Mesenchymal stem cell (in vitro differentiated cells and primary cell): ENCODE results near the gene DDC.
A peak's percentile ranks its signal among the peaks of the same experiment; 100 is the strongest.

Source experiments
- DNase-seq: peaks from one replicate; pipeline ENCODE4 v3.0.0-alpha.2; 2013
- H2AFZ ChIP-seq: one replicate; pipeline ENCODE4 v1.6.1; 2013; ENCODE audit warnings: low read depth, mild to moderate bottlenecking, control low read depth, inconsistent platforms, low read length, moderate library complexity
- H2AK5ac ChIP-seq: 2 replicates; pipeline ENCODE4 v1.6.1; 2013; ENCODE audit warnings: low read length, moderate library complexity, mild to moderate bottlenecking, inconsistent platforms; ENCODE audit not compliant: severe bottlenecking
- H2BK120ac ChIP-seq: one replicate; pipeline ENCODE4 v1.6.1; 2013; ENCODE audit warnings: low read depth, mild to moderate bottlenecking, inconsistent platforms, low read length, moderate library complexity
- H2BK12ac ChIP-seq, 2 experiments: one replicate each; pipeline ENCODE4 v1.6.1; 2013; ENCODE audit warnings: inconsistent platforms in 2 of 2, low read length in 2 of 2, mild to moderate bottlenecking in 2 of 2, moderate library complexity in 2 of 2, control low read depth in 1 of 2
- H2BK15ac ChIP-seq: one replicate; pipeline ENCODE4 v1.6.1; 2013; ENCODE audit warnings: mild to moderate bottlenecking, low read depth, inconsistent platforms; ENCODE audit not compliant: poor library complexity, severe bottlenecking
- H2BK5ac ChIP-seq: 2 replicates; pipeline ENCODE4 v1.6.1; 2013; ENCODE audit warnings: low read depth, mild to moderate bottlenecking, low read length, control low read depth, inconsistent platforms; ENCODE audit not compliant: poor library complexity, severe bottlenecking
- H3K14ac ChIP-seq, 2 experiments: one replicate each; pipeline ENCODE4 v1.6.1; 2013; ENCODE audit warnings: inconsistent platforms in 2 of 2, low read length in 2 of 2, control low read depth in 1 of 2, mild to moderate bottlenecking in 1 of 2, moderate library complexity in 1 of 2
- H3K18ac ChIP-seq, 2 experiments: one replicate each; pipeline ENCODE4 v1.6.1; 2013; ENCODE audit warnings: inconsistent platforms in 2 of 2, low read length in 2 of 2, control low read depth in 1 of 2, low read depth in 1 of 2, mild to moderate bottlenecking in 1 of 2
- H3K23ac ChIP-seq, 2 experiments: one replicate each; pipeline ENCODE4 v1.6.1; 2013; ENCODE audit warnings: inconsistent platforms in 2 of 2, low read length in 2 of 2, mild to moderate bottlenecking in 2 of 2, moderate library complexity in 2 of 2, control low read depth in 1 of 2
- H3K27ac ChIP-seq: 2 replicates; pipeline ENCODE4 v1.5.1; 2013; ENCODE audit warnings: mild to moderate bottlenecking, moderate library complexity, low read length, control low read depth, inconsistent platforms; ENCODE audit not compliant: poor library complexity, severe bottlenecking
- H3K27me3 ChIP-seq, 2 experiments: 2 replicates each; pipeline versions ENCODE4 v1.6.1 to v1.7.0; 2013; ENCODE audit warnings: low read length in 2 of 2, mild to moderate bottlenecking in 2 of 2, moderate library complexity in 2 of 2, control low read depth in 1 of 2, inconsistent platforms in 1 of 2; ENCODE audit not compliant: control insufficient read depth in 1 of 2, insufficient read depth in 1 of 2
- H3K36me3 ChIP-seq, 2 experiments: 2 replicates each; pipeline versions ENCODE4 v1.6.1 to v1.7.0; 2013; ENCODE audit warnings: low read length in 2 of 2, control low read depth in 1 of 2, inconsistent platforms in 1 of 2, low read depth in 1 of 2, mild to moderate bottlenecking in 1 of 2; ENCODE audit not compliant: insufficient read depth in 2 of 2, control insufficient read depth in 1 of 2
- H3K4ac ChIP-seq, 2 experiments: one replicate each; pipeline ENCODE4 v1.6.1; 2013; ENCODE audit warnings: inconsistent platforms in 2 of 2, low read length in 2 of 2, mild to moderate bottlenecking in 2 of 2, moderate library complexity in 2 of 2, control low read depth in 1 of 2, low read depth in 1 of 2
- H3K4me1 ChIP-seq: 2 replicates; pipeline ENCODE4 v1.6.1; 2013; ENCODE audit warnings: low read depth, low read length, control low read depth; ENCODE audit not compliant: control insufficient read depth, insufficient read depth
- H3K4me2 ChIP-seq: 2 replicates; pipeline ENCODE4 v1.6.1; 2013; ENCODE audit warnings: low read length, mild to moderate bottlenecking, inconsistent platforms; ENCODE audit not compliant: poor library complexity, severe bottlenecking
- H3K4me3 ChIP-seq, 2 experiments: 2 replicates each; pipeline versions ENCODE4 v1.5.1 to v1.7.0; 2013; ENCODE audit warnings: low read length in 2 of 2, mild to moderate bottlenecking in 2 of 2, control low read depth in 1 of 2, low read depth in 1 of 2; ENCODE audit not compliant: insufficient read depth in 1 of 2
- H3K79me1 ChIP-seq: replicated peaks from 2 replicates; pipeline ENCODE4 v1.6.1; 2013; ENCODE audit warnings: mild to moderate bottlenecking, control low read depth, low read length, inconsistent platforms; ENCODE audit not compliant: poor library complexity, severe bottlenecking
- H3K9ac ChIP-seq: 2 replicates; pipeline ENCODE4 v1.7.0; 2013; ENCODE audit warnings: mild to moderate bottlenecking, low read length, moderate library complexity
- H3K9me3 ChIP-seq: 2 replicates; pipeline ENCODE4 v1.7.0; 2013; ENCODE audit warnings: mild to moderate bottlenecking, low read length; ENCODE audit not compliant: control insufficient read depth
- H4K8ac ChIP-seq: one replicate; pipeline ENCODE4 v1.6.1; 2013; ENCODE audit warnings: inconsistent platforms, mild to moderate bottlenecking, low read length, moderate library complexity
- H4K91ac ChIP-seq: one replicate; pipeline ENCODE4 v1.6.1; 2013; ENCODE audit warnings: mild to moderate bottlenecking, low read length, inconsistent platforms
- WGBS: methylation state at CpG from one replicate; pipeline ENCODE4 v1.1.7; 2013; ENCODE audit warnings: mixed read lengths; 5-methylcytosine and 5-hydroxymethylcytosine counted together

The DDC gene

DNA sequence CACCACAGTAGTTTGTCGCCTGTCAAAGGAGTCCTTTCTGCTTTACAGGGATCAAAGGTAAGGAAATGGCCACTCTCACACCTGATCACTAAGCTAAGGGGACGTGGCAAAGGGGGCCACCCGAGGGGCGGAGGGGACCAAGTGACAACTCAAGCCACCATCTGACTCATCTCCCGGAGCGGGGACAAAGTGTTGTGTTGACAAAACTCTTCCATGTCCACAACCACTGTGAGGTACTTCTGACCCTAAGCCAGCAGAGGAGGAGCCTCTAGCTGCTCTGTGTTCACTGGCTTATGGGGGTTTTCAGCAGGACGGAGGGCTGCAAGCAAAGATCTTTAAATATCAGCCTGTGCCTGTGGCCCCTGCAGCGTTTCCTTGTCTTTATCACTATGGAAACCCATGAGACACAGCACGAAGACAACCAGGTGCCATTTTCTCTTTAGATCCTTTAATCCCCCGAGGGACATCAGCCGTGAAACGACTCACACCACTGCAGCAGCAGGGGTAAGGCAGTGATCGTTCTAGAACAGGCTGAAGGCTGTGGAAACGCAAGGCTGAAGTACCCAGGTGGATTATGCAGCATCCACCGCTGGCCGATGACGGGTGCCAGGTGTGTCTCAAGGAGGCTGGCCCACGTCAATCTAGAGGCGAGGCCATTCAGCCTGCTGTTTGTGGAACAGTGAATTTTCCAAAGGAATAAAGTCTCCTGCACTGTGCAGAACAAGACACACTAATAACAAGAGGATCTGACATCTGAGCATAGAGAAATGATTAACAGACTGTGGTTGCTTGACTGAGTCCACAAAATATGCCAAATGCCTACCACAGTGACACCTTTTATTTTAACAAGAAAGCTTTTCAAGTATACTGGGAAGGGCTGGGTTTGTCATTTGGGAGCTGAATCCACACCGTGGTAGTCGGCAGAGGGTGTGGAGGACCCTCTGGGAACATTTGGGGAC, 26.6 kb upstream of the DDC start:
- no peak overlapping the region for H2AFZ ChIP-seq
- peaks cover 15 to 43% of the 10 kb centered on the region in 2 experiments for H3K36me3 ChIP-seq
- H3K79me1 ChIP-seq: peaks cover 4% of the 10 kb centered on the region
- no peak overlapping the region for H4K91ac ChIP-seq
- H3K9ac ChIP-seq: no peak overlapping the region
- no peak overlapping the region for H3K18ac ChIP-seq
- H3K23ac ChIP-seq: no peak overlapping the region
- no peak for DNase-seq
- no peaks in the 10 kb centered on the region for H3K27me3 ChIP-seq
- peak overlapping the region; percentile 74 for H3K4me2 ChIP-seq
- H3K4me1 ChIP-seq: peaks cover 19% of the 10 kb centered on the region
- no peak overlapping the region for H2BK12ac ChIP-seq
- H4K8ac ChIP-seq: no peak overlapping the region
- H3K27ac ChIP-seq: peak overlapping the region; percentile 56
- H2AK5ac ChIP-seq: peak overlapping the region; percentile 40
- H3K4me3 ChIP-seq: no peak overlapping the region
- H3K9me3 ChIP-seq: no peaks in the 10 kb centered on the region
- no peak overlapping the region for H3K14ac ChIP-seq
- H2BK15ac ChIP-seq: no peak overlapping the region
- no peak overlapping the region for H2BK5ac ChIP-seq
- H3K4ac ChIP-seq: no peak overlapping the region
- no peak overlapping the region for H2BK120ac ChIP-seq
- WGBS: 86% methylated on average over 21 of the region's 21 CpGs

DNA sequence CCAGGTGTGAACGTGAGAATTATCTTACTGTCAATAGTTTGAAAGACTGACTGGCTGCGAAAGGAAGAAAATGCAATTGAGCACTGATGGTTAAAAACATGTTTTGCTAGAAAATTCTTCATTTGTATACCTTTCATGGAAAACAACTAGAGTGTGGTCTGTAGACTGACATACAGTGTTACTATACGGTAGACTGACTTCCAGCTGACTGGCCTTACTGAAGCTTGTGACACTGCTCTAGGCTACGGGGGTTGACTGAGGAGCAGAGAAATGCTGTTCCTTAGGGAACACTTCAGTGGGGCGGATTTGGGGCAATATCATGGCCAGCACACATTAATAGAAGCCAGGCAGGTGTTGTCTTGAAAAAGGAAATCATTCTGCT, 25.9 kb upstream of the DDC start:
- Histone ChIP-seq H3K79me1 (peaks cover 2% of the 10 kb centered on the region), H4K8ac (no peak overlapping the region), H2AFZ (no peak overlapping the region), H3K9me3 (no peaks in the 10 kb centered on the region), H2BK120ac (no peak overlapping the region), H3K9ac (no peak overlapping the region), H3K4ac (no peak overlapping the region), H2BK12ac (no peak overlapping the region), H4K91ac (no peak overlapping the region), H2BK15ac (no peak overlapping the region), H3K27ac (peak overlapping the region; percentile 56), H2BK5ac (no peak overlapping the region), H3K36me3 (peaks cover 15 to 39% of the 10 kb centered on the region in 2 experiments), H3K4me1 (peaks cover 19% of the 10 kb centered on the region), H3K27me3 (no peaks in the 10 kb centered on the region), H2AK5ac (peak overlapping the region; percentile 40), H3K4me3 (no peak overlapping the region), H3K14ac (no peak overlapping the region), H3K4me2 (no peak overlapping the region), H3K23ac (no peak overlapping the region), H3K18ac (no peak overlapping the region)
- no peak for DNase-seq
- 93% methylated on average over 5 of the region's 5 CpGs for WGBS

DNA sequence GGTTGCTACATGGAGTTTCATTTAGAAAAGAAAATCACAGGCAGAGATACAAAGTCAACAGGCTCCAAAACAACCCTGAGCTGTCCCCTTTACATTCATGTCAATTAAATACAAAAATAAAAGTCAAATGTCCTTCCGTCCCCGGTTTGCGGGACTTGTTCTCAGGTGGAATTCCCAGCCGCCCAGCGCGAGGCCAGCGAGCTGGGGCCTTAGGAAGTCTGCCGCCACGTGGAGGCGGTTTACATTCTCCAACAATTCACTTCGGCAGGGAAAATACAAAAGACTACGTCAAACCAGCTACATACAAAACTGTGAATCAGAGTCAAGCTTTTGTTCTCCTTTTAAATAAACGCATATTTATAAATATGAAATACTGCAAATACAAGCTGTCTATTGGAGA, 25.3 kb upstream of the DDC start:
- H3K14ac ChIP-seq: no peak overlapping the region
- WGBS: 97% methylated on average over 11 of the region's 13 CpGs
- H3K36me3 ChIP-seq: peaks cover 15 to 37% of the 10 kb centered on the region in 2 experiments
- no peak overlapping the region for H3K27ac ChIP-seq
- H3K23ac ChIP-seq: no peak overlapping the region
- no peak overlapping the region for H2BK15ac ChIP-seq
- peaks cover 0 to under 1% of the 10 kb centered on the region in 2 experiments for H3K27me3 ChIP-seq
- no peak overlapping the region for H2BK12ac ChIP-seq
- H3K9me3 ChIP-seq: no peaks in the 10 kb centered on the region
- no peak overlapping the region for H2AK5ac ChIP-seq
- H3K4me3 ChIP-seq: no peak overlapping the region
- no peak overlapping the region for H3K4ac ChIP-seq
- H4K91ac ChIP-seq: no peak overlapping the region
- no peak overlapping the region for H2AFZ ChIP-seq
- no peak overlapping the region for H3K9ac ChIP-seq
- no peak overlapping the region for H2BK120ac ChIP-seq
- no peak overlapping the region for H3K18ac ChIP-seq
- H3K4me1 ChIP-seq: peaks cover 19% of the 10 kb centered on the region
- peaks cover 2% of the 10 kb centered on the region for H3K79me1 ChIP-seq
- DNase-seq: no peak
- H4K8ac ChIP-seq: no peak overlapping the region
- H2BK5ac ChIP-seq: no peak overlapping the region
- H3K4me2 ChIP-seq: no peak overlapping the region

DNA sequence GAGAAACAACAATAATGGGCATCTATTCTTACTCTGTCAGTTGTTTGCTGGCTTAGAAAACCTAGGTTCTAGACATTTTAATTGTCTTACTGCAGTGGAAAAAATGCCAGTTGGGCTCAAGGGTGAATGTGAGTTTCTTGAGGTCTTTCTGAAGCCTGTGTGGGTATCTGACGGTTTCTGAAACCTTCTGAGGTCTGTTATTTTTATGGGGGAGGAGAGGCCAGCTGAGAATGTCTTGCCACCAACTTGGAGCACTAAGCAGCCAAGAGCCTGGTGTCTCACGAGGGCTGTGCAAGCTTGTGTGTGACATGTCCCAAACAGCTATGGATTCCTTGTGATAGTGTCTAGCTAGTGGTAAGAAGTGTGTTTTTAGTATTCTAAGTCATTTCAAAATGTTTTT, 24.2 kb upstream of the DDC start:
- Histone ChIP-seq H3K4me3 (no peak overlapping the region), H3K27me3 (peaks cover 0 to 4% of the 10 kb centered on the region in 2 experiments), H3K36me3 (peaks cover 11 to 28% of the 10 kb centered on the region in 2 experiments), H3K23ac (no peak overlapping the region), H3K27ac (no peak overlapping the region), H2BK15ac (no peak overlapping the region), H2AFZ (no peak overlapping the region), H3K9me3 (no peaks in the 10 kb centered on the region), H3K4ac (no peak overlapping the region), H2AK5ac (no peak overlapping the region), H4K91ac (no peak overlapping the region), H2BK12ac (no peak overlapping the region), H2BK120ac (no peak overlapping the region), H3K4me1 (peaks cover 19% of the 10 kb centered on the region), H4K8ac (no peak overlapping the region), H3K4me2 (no peak overlapping the region), H3K18ac (no peak overlapping the region), H3K14ac (no peak overlapping the region), H3K79me1 (peaks cover 2% of the 10 kb centered on the region), H2BK5ac (no peak overlapping the region), H3K9ac (no peak overlapping the region)
- 95% methylated on average over 2 of the region's 2 CpGs for WGBS
- DNase-seq: no peak
